ENCODE results near the gene LNP1.

DNA sequence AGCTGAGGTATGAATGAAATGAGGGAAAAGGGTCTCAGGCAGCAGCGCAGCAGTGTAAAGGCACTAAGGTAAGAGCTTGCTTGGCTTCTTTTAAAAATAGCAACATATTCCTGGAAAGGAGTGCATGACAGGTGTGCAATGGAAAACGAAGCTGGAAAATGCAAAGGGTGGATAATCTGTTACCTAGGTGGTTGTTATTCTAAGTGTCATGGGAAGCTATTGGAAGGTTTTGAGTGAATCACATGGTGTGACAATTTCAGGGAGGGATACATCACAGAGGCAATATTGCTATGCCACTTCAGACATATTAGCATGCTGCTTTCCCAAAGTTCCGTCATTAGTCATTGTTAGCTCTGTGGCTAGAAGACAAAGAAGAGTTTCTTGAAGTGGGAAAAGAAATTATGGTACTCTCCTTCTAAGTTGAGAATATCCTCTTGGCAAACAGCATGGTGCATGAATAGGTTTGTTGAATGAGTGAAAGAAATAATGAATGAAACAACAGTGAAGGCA is 62.4 kb downstream of the LNP1 start:
- TF ChIP-seq, protein P1, sequence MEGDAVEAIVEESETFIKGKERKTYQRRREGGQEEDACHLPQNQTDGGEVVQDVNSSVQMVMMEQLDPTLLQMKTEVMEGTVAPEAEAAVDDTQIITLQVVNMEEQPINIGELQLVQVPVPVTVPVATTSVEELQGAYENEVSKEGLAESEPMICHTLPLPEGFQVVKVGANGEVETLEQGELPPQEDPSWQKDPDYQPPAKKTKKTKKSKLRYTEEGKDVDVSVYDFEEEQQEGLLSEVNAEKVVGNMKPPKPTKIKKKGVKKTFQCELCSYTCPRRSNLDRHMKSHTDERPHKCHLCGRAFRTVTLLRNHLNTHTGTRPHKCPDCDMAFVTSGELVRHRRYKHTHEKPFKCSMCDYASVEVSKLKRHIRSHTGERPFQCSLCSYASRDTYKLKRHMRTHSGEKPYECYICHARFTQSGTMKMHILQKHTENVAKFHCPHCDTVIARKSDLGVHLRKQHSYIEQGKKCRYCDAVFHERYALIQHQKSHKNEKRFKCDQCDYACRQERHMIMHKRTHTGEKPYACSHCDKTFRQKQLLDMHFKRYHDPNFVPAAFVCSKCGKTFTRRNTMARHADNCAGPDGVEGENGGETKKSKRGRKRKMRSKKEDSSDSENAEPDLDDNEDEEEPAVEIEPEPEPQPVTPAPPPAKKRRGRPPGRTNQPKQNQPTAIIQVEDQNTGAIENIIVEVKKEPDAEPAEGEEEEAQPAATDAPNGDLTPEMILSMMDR (IDR thresholded peaks at IDR 0.05; ENCODE audit: poor library complexity) = no peak
- no peak for TF ChIP-seq EZH2 (IDR thresholded peaks at IDR 0.05; ENCODE audit: borderline replicate concordance)

All from hepatocyte (in vitro differentiated cells).